Measurements from ENCODE around the gene CCDC93.

DNA sequence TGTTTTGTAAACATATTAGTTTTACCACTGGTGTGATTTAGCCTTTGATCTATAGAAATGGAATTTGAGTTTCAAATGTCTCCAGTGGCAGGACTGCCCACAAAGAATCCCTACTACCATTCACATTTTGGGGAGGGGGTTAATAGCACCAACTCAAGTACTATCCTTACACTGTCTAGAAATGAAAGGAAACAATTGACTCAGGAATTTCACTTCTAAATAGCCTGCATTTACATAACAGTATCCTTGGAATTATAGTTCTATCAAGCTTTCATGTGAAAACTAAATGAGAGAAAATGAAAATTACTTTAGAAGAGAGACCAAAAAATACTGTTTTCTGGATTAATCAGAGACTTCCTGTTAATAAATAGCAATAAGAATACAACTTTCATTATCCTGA is 7.5 kb upstream of the CCDC93 start:
- TF ChIP-seq CTCF (IDR thresholded peaks at IDR 0.05; ENCODE audit: low read depth, low read length) = no peak
- TF ChIP-seq EZH2phosphoT487 (IDR thresholded peaks at IDR 0.05; ENCODE audit: low read depth) = no peak

Data from OCI-LY3 (cell line).